ENCODE results near the gene SCAMP3. TPM values are rescaled to one million over a fixed set of nuclear protein-coding genes. Genes with fewer than 3 reads are reported as not detected.

Gene SCAMP3
- total RNA-seq, 3 donors from 2014 or later (not counting 1 experiment from before 2014, with no cell fraction given) = 59.7 to 72.1 (median 65.0) TPM

GRCh38 chr1:155260276-155260675, 1.9 kb downstream of the SCAMP3 start:
- H3K36me3 ChIP-seq (ENCODE audit: control insufficient read depth, insufficient read depth, low read length) = peaks cover 42% of the 10 kb centered on the region
- intact Hi-C loops (cut with micrococcal nuclease) = no loop called here
- H3K36me3 Mint-ChIP-seq = peaks cover 9% of the 10 kb centered on the region

DNA sequence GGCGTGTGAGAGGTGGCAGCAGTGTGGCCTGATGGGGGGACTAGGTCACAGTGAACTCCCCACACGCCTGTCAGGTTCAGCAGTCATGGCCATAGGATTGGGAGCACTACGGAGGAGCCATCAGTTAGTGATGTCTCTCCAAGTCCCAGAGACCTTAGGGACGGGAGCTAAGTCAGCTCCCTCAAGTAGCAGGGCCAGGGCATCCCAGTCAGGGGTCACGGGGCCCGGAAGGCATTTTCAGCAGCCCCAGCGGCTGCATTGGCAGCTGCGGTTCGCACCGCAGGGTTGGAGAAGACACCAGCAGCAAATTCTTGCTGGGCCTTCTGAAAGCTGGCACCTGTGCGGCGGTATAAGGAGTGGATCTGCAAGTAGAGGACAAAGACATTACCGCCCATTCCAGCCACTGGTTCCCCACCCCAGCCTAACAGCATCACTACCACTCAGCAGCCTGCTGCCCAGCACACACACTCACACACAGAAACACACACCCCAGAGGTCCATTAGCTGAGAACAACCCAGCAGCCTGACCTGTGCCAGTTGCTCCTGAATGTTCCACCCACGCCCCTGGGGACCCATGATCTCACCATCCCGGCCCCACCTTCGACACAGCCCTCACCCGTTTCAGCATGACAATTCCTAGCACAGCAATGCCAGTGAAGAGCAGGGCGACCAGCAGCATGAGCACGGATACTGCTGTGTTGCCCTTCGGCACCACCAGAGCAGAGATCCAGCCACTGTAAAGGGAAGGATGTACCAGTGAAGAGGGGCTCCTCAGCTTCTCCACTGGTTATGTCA, 5.9 kb downstream of the SCAMP3 start:
- Histone ChIP-seq H3K27me3 (ENCODE audit: control insufficient read depth, insufficient read depth, low read length) (no peaks in the 10 kb centered on the region), H3K27ac (ENCODE audit: low read length) (no peak overlapping the region), H3K4me3 (ENCODE audit: low read length) (no peak overlapping the region), H3K4me1 (ENCODE audit: control insufficient read depth, insufficient read depth, low read length) (peaks cover 28% of the 10 kb centered on the region), H3K36me3 (ENCODE audit: control insufficient read depth, insufficient read depth, low read length) (peaks cover 24% of the 10 kb centered on the region), H3K9me3 (ENCODE audit: control insufficient read depth, insufficient read depth, low read length) (no peaks in the 10 kb centered on the region)
- H3K9me3 Mint-ChIP-seq = no peaks in the 10 kb centered on the region
- H3K4me3 Mint-ChIP-seq = peak overlapping the region; percentile 90
- no peaks in the 10 kb centered on the region for H3K27me3 Mint-ChIP-seq (ENCODE audit: low read depth in 2 of 2)
- peaks cover 39 to 43% of the 10 kb centered on the region in 2 donors for H3K4me1 Mint-ChIP-seq
- peak overlapping the region; percentile 16 to 87 for H3K27ac Mint-ChIP-seq
- ATAC-seq = no peak
- no peak for DNase-seq
- intact Hi-C loops (cut with micrococcal nuclease) = loop anchor here (10.0 kb wide), 1 partner anchor 249 kb away; no protein-coding TSS in a partner anchor
- TF ChIP-seq, protein P1, sequence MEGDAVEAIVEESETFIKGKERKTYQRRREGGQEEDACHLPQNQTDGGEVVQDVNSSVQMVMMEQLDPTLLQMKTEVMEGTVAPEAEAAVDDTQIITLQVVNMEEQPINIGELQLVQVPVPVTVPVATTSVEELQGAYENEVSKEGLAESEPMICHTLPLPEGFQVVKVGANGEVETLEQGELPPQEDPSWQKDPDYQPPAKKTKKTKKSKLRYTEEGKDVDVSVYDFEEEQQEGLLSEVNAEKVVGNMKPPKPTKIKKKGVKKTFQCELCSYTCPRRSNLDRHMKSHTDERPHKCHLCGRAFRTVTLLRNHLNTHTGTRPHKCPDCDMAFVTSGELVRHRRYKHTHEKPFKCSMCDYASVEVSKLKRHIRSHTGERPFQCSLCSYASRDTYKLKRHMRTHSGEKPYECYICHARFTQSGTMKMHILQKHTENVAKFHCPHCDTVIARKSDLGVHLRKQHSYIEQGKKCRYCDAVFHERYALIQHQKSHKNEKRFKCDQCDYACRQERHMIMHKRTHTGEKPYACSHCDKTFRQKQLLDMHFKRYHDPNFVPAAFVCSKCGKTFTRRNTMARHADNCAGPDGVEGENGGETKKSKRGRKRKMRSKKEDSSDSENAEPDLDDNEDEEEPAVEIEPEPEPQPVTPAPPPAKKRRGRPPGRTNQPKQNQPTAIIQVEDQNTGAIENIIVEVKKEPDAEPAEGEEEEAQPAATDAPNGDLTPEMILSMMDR (IDR thresholded peaks at IDR 0.05) = no peak
- 93% methylated on average over 20 of the region's 20 CpGs for WGBS (ENCODE audit: insufficient coverage)
- H3K36me3 Mint-ChIP-seq = peaks cover 9% of the 10 kb centered on the region

More at GRCh38 chr1:155260276-155260675, 1.9 kb downstream of the SCAMP3 start:
- Histone ChIP-seq H3K27ac (ENCODE audit: low read length) (no peak overlapping the region), H3K4me1 (ENCODE audit: control insufficient read depth, insufficient read depth, low read length) (peaks cover 28% of the 10 kb centered on the region), H3K9me3 (ENCODE audit: control insufficient read depth, insufficient read depth, low read length) (no peaks in the 10 kb centered on the region), H3K4me3 (ENCODE audit: low read length) (no peak overlapping the region), H3K27me3 (ENCODE audit: control insufficient read depth, insufficient read depth, low read length) (no peaks in the 10 kb centered on the region)
- Mint-ChIP-seq H3K4me3 (peak overlapping the region; percentile 21), H3K4me1 (peaks cover 44 to 46% of the 10 kb centered on the region in 2 donors), H3K27ac (peak overlapping the region; percentile 37 to 46), H3K27me3 (ENCODE audit: low read depth in 2 of 2) (no peaks in the 10 kb centered on the region), H3K9me3 (no peaks in the 10 kb centered on the region)
- 91% methylated on average over 5 of the region's 5 CpGs for WGBS (ENCODE audit: insufficient coverage)
- no peak for DNase-seq
- TF ChIP-seq, protein P1 (IDR thresholded peaks at IDR 0.05) = no peak
- no peak for ATAC-seq

- Histone ChIP-seq H3K9me3 (ENCODE audit: control insufficient read depth, insufficient read depth, low read length) (no peaks in the 10 kb centered on the region), H3K27ac (ENCODE audit: low read length) (peak within 1 kb of the TSS; percentile 49), H3K27me3 (ENCODE audit: control insufficient read depth, insufficient read depth, low read length) (no peaks in the 10 kb centered on the region), H3K36me3 (ENCODE audit: control insufficient read depth, insufficient read depth, low read length) (peaks cover 24% of the 10 kb centered on the region), H3K4me3 (ENCODE audit: low read length) (peak within 1 kb of the TSS; percentile 85), H3K4me1 (ENCODE audit: control insufficient read depth, insufficient read depth, low read length) (peaks cover 28% of the 10 kb centered on the region)
- peak; percentile 59 to 66 (median 61) for ATAC-seq
- Mint-ChIP-seq H3K36me3 (peaks cover 9% of the 10 kb centered on the region), H3K27ac (peak within 1 kb of the TSS; percentile 16 to 87), H3K27me3 (ENCODE audit: low read depth in 2 of 2) (no peaks in the 10 kb centered on the region), H3K9me3 (no peaks in the 10 kb centered on the region), H3K4me1 (peaks cover 35 to 37% of the 10 kb centered on the region in 2 donors), H3K4me3 (peak within 1 kb of the TSS; percentile 90)
- TF ChIP-seq, protein P1 (IDR thresholded peaks at IDR 0.05) = no peak
- 11% methylated on average over 52 of the region's 54 CpGs for WGBS (ENCODE audit: insufficient coverage)
- peak; percentile 50 to 85 for DNase-seq
- intact Hi-C loops (cut with micrococcal nuclease) = loop anchor here (10.0 kb wide), 1 partner anchor 249 kb away; no protein-coding TSS in a partner anchor
These were observed 6.7 kb downstream of the SCAMP3 start, which contains the start of gene ENTREP3 for GRCh38 chr1:155255243-155256007. Gene ENTREP3 (minus strand): TSS chr1:155255483. CDS start chr1:155254877, 606 bp downstream.
